HepG2 (cell line): ENCODE data around the gene EVI2B.

Source experiments
- ASH2L ChIP-seq: fragments of 300-600, 200-600 bp; sonication (generic); IDR thresholded peaks from 2 replicates; pipeline ENCODE4 v1.7.0; 2017; ENCODE audit warnings: low read depth, mild to moderate bottlenecking, moderate library complexity, mixed read lengths, low read length; ENCODE audit not compliant: insufficient read length
- CC2D1A ChIP-seq: sonication (generic); formaldehyde crosslinking; IDR thresholded peaks from 2 replicates; pipeline ENCODE4 v1.8.1; 2023; ENCODE audit warnings: mild to moderate bottlenecking, missing genetic modification reagents
- FOXM1 ChIP-seq: sonication (generic); formaldehyde crosslinking; IDR thresholded peaks from 2 replicates; pipeline ENCODE4 v1.5.0; 2020; ENCODE audit warnings: missing genetic modification reagents
- FOXO1 ChIP-seq: sonication (generic); formaldehyde crosslinking; IDR thresholded peaks from 2 replicates; pipeline ENCODE4 v1.4.0; 2020; ENCODE audit warnings: missing genetic modification reagents
- HMGA1 ChIP-seq: sonication (generic); formaldehyde crosslinking; conservative IDR thresholded peaks from 2 replicates; pipeline ENCODE4 v1.4.0; 2020; ENCODE audit warnings: missing genetic modification reagents
- JUND ChIP-seq: sonication (generic); formaldehyde crosslinking; IDR thresholded peaks from 2 replicates; pipeline ENCODE4 v1.8.0; 2022; ENCODE audit warnings: mild to moderate bottlenecking, missing genetic modification reagents
- TAF1 ChIP-seq: sonication (generic); formaldehyde crosslinking; IDR thresholded peaks from 2 replicates; pipeline ENCODE4 v1.4.0; 2020; ENCODE audit warnings: missing genetic modification reagents
- ZC3H4 ChIP-seq: sonication (generic); formaldehyde crosslinking; IDR thresholded peaks from 2 replicates; pipeline ENCODE4 v1.4.0; 2020; ENCODE audit warnings: missing genetic modification reagents, borderline replicate concordance
- ZFX ChIP-seq: sonication (generic); formaldehyde crosslinking; IDR thresholded peaks from 2 replicates; pipeline ENCODE4 v1.4.0; 2020; ENCODE audit warnings: mild to moderate bottlenecking, low read depth, missing genetic modification reagents, moderate library complexity
- ZNF180 ChIP-seq: sonication (generic); formaldehyde crosslinking; IDR thresholded peaks from 2 replicates; pipeline ENCODE4 v1.4.0; 2020; ENCODE audit warnings: low read depth, missing genetic modification reagents, borderline replicate concordance
- ZNF235 ChIP-seq: sonication (generic); formaldehyde crosslinking; IDR thresholded peaks from 2 replicates; pipeline ENCODE4 v1.8.1; 2023; ENCODE audit warnings: mild to moderate bottlenecking, missing genetic modification reagents, borderline replicate concordance
- ZNF629 ChIP-seq: sonication (generic); formaldehyde crosslinking; conservative IDR thresholded peaks from 2 replicates; pipeline ENCODE4 v1.5.0; 2020; ENCODE audit warnings: missing genetic modification reagents
- TF ChIP-seq, protein P1 (sequence below): sonication (generic); formaldehyde crosslinking; IDR thresholded peaks from 2 replicates; pipeline ENCODE4 v1.4.0; 2020; ENCODE audit warnings: missing genetic modification reagents
- TF ChIP-seq, protein P2 (sequence below): IDR thresholded peaks from 2 replicates; pipeline ENCODE4 v1.6.1; 2016

DNA sequence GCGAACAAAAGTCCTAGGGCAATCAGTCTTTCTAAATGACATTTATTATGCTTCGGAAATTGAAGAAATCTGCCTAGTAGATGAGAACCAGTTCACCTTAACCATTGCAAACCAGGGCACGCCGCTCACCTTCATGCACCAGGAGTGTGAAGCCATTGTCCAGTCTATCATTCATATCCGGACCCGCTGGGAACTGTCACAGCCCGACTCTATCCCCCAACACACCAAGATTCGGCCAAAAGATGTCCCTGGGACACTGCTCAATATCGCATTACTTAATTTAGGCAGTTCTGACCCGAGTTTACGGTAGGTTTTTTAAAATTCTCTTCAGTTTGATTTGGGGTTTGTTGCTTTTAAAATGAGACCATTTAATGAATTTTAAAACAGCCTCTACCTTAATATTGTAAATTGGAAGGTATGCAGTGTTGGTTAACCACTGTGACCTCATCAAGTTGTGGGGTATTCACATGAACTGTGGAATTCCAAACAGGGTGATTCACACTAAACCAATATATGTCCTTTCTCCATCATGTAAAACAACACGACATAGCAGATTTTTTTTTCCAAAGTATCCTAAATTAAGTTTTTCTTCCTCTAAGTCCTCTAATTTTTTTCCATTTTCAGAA, 13.8 kb upstream of the EVI2B start:
- TF ChIP-seq ZNF235 (CRISPR knock-in tag) (no peak), ZC3H4 (no peak), ZNF180 (CRISPR knock-in tag) (no peak), TAF1 (CRISPR knock-in tag) (no peak), ZFX (no peak), FOXM1 (CRISPR knock-in tag) (no peak), ZNF629 (CRISPR knock-in tag) (no peak), CC2D1A (CRISPR knock-in tag) (no peak), FOXO1 (no peak), ASH2L (no peak), JUND (CRISPR knock-in tag) (no peak), HMGA1 (CRISPR knock-in tag) (no peak)
- TF ChIP-seq, protein P1, sequence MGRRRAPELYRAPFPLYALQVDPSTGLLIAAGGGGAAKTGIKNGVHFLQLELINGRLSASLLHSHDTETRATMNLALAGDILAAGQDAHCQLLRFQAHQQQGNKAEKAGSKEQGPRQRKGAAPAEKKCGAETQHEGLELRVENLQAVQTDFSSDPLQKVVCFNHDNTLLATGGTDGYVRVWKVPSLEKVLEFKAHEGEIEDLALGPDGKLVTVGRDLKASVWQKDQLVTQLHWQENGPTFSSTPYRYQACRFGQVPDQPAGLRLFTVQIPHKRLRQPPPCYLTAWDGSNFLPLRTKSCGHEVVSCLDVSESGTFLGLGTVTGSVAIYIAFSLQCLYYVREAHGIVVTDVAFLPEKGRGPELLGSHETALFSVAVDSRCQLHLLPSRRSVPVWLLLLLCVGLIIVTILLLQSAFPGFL (CRISPR knock-in tag), result no peak
- TF ChIP-seq, protein P2, sequence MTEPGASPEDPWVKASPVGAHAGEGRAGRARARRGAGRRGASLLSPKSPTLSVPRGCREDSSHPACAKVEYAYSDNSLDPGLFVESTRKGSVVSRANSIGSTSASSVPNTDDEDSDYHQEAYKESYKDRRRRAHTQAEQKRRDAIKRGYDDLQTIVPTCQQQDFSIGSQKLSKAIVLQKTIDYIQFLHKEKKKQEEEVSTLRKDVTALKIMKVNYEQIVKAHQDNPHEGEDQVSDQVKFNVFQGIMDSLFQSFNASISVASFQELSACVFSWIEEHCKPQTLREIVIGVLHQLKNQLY, result no peak
